DOHH2 (cell line): ENCODE measurements around the gene VPS37C.

ENCODE experiments used
- EZH2phosphoT487 ChIP-seq: fragments of 200-600 bp; sonication (generic); IDR thresholded peaks from 2 replicates; pipeline ENCODE4 v1.6.1; 2017; ENCODE audit warnings: borderline replicate concordance, mild to moderate bottlenecking, antibody characterized with exemption, low read length, moderate library complexity, mixed read lengths
- TF ChIP-seq, protein P1 (sequence below): fragments of 200-600 bp; sonication (generic); IDR thresholded peaks from one replicate; pipeline ENCODE4 v1.5.1; 2014; ENCODE audit warnings: antibody characterized with exemption, mild to moderate bottlenecking, low read depth, low read length; ENCODE audit not compliant: poor library complexity, severe bottlenecking

DNA sequence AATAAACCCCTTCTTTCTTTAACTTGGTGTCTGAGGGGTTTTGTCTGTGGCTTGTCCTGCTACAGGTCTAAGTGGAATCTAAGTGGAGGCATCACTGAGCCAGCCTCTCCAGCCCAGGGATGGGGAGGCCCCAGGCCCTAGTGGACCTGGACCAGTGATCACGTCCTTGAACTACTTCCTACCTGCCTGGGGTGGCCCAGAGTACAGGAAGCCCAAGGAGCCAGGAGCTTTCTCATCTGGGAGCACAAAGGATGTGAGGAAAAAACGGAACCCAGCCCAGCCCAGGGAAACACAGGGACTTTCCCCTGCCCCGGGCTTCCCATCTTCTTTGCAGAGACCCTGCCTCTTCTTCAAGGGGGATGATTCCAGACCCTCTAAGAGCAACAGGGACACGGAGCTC is 62.4 kb downstream of the VPS37C start:
- TF ChIP-seq, protein P1, sequence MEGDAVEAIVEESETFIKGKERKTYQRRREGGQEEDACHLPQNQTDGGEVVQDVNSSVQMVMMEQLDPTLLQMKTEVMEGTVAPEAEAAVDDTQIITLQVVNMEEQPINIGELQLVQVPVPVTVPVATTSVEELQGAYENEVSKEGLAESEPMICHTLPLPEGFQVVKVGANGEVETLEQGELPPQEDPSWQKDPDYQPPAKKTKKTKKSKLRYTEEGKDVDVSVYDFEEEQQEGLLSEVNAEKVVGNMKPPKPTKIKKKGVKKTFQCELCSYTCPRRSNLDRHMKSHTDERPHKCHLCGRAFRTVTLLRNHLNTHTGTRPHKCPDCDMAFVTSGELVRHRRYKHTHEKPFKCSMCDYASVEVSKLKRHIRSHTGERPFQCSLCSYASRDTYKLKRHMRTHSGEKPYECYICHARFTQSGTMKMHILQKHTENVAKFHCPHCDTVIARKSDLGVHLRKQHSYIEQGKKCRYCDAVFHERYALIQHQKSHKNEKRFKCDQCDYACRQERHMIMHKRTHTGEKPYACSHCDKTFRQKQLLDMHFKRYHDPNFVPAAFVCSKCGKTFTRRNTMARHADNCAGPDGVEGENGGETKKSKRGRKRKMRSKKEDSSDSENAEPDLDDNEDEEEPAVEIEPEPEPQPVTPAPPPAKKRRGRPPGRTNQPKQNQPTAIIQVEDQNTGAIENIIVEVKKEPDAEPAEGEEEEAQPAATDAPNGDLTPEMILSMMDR: no peak
- no peak for TF ChIP-seq EZH2phosphoT487
